GM12872 (cell line): ENCODE results near the gene TIFAB.

ENCODE experiments used
- TF ChIP-seq, protein P1 (sequence below): IDR thresholded peaks from 3 replicates; pipeline ENCODE4 v1.5.1; 2011; ENCODE audit warnings: low read depth, mild to moderate bottlenecking, low read length, moderate library complexity; ENCODE audit not compliant: insufficient read depth

Gene TIFAB

DNA sequence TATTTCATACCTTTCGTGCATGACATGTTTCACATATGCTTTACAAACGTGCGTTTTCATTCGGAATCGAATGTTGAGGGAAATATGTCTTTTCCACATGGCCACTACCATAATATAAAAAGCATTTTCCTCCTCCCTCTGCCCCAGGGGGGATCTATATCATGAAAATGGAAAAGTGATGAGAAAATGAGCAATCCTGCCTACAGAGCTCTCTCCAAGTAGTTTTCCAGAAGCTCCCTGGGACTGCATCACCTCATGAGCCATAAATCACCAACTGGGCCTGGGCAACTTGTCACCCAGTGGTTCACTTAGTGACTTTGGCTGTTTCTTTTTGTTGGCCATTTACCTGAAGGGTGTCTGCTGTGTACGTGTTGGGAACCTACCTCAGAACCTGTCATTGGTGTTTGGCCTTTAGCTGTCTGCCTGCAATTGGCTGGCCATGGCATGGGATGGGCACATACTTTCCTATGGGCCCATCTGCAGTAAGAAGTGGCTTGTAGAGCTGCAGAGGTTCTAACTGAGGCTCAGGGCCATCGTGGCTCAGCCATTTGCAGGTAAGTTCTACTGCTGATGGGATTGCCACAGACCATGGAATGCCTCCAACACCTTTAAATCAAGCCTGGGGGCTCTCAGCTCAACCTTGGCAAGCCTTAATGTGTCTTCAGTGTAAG lies 9.5 kb upstream of the TIFAB start:
- TF ChIP-seq, protein P1, sequence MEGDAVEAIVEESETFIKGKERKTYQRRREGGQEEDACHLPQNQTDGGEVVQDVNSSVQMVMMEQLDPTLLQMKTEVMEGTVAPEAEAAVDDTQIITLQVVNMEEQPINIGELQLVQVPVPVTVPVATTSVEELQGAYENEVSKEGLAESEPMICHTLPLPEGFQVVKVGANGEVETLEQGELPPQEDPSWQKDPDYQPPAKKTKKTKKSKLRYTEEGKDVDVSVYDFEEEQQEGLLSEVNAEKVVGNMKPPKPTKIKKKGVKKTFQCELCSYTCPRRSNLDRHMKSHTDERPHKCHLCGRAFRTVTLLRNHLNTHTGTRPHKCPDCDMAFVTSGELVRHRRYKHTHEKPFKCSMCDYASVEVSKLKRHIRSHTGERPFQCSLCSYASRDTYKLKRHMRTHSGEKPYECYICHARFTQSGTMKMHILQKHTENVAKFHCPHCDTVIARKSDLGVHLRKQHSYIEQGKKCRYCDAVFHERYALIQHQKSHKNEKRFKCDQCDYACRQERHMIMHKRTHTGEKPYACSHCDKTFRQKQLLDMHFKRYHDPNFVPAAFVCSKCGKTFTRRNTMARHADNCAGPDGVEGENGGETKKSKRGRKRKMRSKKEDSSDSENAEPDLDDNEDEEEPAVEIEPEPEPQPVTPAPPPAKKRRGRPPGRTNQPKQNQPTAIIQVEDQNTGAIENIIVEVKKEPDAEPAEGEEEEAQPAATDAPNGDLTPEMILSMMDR, result no peak

DNA sequence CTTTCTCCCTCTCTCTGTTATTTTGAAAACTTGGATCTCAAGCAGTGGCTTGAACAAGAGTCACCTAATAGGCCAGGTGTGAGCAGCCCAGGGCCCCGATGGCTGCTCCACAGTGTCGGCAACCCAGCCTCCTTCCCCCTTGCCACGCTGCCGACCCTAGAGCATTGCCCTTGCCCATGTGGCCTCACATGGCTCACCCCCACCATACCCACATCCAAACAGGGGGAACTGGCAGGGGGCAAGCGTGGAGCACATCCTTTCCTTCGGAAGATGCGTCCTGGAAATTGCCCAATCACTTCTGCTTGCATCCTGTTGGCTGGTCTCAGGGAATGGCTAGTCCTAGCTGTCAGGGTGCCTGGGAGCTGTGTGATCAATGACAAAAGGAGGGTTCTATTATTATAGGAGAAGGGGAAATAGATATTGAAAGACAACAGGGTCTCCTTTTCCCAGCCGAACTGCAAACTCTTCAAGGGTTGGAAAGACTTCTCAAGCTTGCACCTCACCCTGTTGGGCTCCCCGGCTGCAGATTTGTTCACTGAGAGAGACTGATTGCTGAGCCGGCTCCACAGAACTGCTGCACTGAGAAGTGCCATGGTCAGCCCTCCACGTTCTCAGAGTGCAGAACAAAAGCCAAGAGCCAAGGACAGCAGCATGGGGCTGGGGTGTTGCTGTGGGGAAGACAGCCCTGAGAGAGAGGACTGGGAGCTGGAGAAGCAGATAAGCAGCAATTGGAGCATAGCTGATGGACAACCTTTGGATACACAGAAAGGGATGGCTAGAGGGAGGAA lies 8.3 kb upstream of the TIFAB start:
- TF ChIP-seq, protein P1, result no peak

DNA sequence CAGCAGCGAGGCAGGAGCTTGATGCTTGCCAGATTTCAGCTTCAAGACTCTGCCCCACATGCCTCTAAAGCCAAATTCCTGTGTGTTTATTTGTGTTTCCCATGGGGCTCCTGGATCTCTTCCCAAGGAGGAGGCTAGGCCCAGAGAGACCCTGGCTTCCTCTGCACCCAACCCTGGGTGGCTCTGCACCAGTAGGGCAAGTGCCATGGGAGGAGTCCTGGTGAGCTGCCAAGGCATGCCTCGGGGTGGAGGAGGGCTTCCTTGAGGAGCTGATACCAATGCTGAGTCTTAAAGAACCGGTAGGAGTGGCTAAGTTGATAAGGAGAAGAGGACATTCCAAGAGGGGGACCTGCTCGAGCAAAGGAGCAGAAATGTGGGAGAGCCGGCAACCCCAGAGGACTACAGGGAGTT lies 6.8 kb upstream of the TIFAB start:
- TF ChIP-seq, protein P1, result no peak

DNA sequence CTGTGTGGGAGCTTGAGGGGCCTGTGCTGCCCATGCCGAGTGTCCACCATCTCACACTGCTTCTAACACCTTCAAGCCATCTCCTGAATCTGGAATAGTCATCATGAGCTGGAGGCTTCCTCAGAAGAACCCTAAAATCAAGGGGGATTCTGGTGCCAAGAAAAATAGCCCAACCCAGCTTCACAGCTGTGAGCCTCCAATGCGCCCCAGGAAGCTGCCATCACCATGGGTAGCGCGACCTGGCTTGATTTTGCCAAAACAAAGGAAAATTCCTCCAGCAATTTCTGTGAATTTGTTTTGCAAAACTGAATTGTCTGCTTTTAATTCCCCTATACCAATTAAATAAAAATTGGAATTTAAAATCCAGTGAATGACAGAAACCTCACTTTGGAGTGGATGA lies 6.2 kb upstream of the TIFAB start:
- TF ChIP-seq, protein P1, result no peak

DNA sequence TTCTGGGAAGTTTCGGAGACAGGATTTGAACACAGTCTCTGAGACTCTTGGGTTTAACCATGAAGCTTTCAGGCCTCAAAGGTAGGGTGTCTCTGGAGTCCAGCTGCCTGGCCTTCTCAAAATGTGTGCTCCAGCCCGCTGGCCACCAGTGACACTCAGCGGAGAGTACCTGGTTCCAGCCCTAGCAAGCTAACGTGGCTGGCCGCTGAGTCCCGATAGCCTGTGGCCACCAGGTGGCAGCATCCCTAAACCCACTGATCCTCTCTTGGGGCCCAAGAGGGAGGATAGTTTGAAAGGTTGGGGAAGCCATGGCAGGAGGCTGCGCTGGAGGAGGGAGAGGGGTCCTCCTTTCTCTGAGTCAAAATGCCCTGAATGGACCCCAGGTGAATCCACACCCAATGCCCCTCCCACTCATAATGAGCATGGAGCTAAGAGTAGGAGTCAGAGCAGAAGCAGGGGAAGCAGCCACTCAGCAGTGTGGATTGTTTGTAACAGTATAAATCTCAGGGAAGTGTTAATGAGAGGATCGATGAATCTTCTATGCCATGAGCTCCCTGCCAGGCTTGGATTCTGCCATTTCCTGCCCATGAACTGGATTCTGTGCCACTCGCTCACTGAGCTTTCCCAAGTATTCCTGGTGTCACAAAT lies 5.4 kb upstream of the TIFAB start:
- TF ChIP-seq, protein P1, result peak; percentile 97

DNA sequence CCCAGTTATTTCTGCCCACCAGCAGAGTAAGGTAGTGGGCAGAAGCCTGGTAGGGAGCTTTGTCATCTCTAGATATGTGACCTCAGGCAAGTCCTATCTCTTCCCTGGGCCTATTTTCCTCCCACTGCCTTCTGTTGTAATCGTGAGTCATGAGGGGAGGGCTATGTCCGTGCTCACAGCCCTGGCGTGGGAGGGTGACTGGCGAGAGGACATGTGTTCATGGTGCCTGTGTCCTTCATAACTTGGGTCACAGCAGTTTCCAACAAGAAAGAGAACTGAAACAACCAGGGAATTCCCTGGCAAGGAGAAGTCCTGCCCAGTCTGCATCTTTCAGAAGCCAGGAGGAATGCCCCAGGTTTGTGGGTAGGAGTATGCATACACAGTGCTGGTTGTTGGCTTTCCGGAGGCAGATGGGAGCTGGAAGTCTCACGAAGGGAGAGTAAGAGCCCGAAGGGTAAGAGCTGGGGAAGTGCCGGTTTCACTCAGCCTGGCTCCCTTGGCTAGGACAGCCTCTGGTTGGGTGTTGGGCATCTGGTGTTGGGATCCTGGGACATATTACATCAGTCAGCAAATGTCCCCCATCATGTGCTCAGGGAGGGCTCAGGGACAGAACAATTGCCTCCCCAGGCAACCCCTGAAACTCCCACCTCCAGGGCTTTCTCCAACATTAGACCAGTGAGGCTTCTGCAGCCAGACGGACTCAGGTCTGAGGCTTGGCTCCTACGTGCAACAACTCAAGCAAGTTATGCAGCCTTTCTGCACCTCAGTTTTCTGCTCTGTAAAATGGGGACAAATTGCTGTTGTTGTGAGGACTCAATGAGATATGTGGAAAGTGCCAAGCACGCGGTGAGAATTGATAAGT lies 4.3 kb upstream of the TIFAB start:
- TF ChIP-seq, protein P1, result no peak

DNA sequence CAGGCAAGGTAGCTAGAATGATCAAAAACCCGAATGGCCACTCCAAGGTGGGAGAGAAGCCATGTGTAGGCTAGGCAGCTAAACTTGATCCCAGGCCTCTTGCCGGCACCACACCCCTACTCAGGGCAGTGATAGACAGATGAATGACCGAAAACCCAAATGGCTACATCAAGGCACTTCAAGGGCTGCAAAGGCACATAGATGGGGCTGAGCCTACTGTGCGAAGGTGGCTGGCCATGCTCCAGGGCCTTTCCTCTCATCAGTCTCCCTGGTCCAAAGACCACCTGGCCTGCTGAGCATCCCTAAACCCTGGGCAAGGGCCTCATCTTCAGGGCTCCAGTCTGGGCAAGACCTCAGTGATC lies 3.7 kb upstream of the TIFAB start:
- TF ChIP-seq, protein P1, result no peak
